ENCODE results near the gene CALCOCO1.

The CALCOCO1 gene

GRCh38 chr12:53660041-53660440 is 67.2 kb downstream of the CALCOCO1 start:
- no peak for DNase-seq (ENCODE audit: low read depth in 2 of 2)

- DNase-seq (ENCODE audit: low read depth in 2 of 2) = no peak
These were observed 67.7 kb downstream of the CALCOCO1 start for GRCh38 chr12:53659571-53659981.

GRCh38 chr12:53659011-53659551 is 68.2 kb downstream of the CALCOCO1 start:
- no peak for DNase-seq (ENCODE audit: low read depth in 2 of 2)

All from stimulated activated CD8-positive, alpha-beta memory T cell treated with anti-CD3 and anti-CD28 coated beads, Interleukin-2, amount 100 ng/mL, for 48 hours (primary cell).